Activated T-cell treated with anti-CD3 and anti-CD28 coated beads for 48 hours (primary cell): ENCODE measurements around the gene ZBTB38.

Source experiments
- DNase-seq: peaks from one replicate; pipeline ENCODE4 v3.0.0-alpha.2; 2020; ENCODE audit warnings: low read depth

Gene ZBTB38

DNA sequence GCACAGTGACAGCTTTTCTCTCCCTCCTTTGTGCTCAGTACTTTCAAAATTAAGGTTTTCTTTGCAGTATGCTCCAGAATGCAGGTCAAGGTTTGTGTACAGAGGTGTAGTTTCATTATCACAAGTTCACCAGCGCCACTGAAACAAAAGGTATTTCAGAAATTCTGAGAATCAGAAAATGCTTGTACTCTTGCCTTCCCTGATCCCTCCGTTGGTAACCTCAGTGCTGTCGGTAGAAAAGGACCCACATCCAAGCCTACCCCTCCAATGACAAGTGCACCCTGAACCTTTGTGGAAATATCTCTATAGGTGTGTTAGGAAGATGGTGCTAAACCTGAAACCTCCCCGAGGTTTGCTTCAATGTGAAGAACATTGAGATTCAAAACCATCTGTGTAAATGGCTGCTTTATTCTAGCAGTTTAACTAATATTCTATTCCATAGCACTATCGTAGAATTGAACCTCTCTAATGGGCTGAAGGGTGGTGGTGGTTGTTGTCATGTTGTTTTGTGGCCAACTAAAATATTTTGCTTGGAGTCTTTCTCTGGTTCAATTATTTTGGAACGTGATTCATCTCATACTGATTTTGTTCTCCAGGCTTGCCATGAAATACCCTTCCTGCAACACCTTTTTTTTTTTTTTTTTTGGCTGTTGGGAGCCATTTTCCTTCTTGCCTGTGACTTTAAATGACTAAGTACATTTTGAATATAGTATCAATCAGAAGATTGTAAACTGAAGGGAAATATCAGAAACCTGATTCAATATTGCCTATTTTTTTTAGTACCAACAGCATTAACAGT is 20.7 kb downstream of the ZBTB38 start:
- no peak for DNase-seq

DNA sequence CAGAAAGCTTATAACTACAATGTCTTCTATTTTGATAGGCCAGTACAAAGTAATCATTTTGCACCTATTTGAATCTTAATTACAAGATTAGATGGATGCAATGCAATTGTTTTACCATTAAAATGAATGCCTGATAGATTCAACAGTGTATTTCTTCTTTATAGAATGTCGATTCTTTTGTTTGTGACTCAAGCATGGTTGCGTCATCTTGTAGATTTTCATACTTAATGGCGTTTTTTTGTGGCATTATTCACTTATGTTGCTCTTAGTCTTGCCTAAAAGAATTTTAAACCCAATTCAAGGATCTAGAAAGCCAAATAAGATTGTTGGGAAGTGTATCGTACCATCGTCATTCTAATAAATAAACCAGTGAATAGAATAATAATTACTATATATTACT is 21.4 kb downstream of the ZBTB38 start:
- DNase-seq = no peak

DNA sequence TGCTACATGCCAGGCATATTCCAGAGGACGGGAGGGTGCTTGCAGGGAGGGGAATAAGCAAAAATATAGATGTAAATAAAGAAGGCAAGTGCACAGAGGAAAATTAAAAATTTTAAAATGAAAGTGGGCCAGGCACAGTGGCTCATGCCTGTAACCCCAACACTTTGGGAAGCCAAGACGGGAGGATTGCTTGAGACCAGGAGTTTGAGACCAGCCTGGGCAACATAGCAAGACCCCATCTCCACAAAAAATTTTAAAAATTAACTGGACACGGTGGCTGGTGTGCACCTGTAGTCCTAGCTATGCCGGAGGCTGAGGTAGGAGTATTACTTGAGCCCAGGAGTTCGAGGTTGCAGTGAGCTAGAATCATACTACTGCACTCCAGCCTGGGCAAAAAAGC is 22.4 kb downstream of the ZBTB38 start:
- no peak for DNase-seq

DNA sequence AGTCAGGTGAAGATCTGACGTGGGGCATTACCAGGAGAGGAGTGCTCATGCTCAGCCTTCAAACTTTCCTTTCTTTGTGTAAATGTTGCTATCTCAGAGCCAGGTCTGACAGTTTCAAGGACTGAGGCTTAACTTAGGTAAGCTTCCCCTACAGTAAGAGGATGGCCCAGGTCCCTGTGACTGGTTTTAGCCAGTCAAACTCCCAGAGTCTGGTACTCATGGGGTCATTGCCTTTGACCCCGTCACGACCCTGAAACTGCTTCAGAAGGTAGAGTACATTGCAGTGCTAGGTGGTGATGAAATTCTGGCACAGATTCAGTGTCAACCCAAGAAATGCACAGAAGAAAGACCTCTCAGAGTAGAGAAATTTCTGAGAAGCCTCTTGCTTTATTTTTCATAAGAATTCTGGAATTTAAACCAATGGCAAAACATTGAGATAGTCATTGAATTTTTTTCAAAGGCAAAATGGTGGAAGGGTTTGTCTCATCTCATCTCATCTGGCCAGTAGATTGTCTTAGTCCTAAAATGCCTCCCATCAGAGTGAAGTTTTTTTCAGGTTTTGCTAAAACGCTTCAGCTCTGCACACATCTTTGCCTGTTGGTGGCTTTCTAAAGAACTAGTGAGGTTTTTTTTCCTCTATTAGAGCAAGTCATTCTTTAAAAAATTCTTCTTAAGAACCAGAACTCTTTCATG is 23.1 kb downstream of the ZBTB38 start:
- DNase-seq = no peak

DNA sequence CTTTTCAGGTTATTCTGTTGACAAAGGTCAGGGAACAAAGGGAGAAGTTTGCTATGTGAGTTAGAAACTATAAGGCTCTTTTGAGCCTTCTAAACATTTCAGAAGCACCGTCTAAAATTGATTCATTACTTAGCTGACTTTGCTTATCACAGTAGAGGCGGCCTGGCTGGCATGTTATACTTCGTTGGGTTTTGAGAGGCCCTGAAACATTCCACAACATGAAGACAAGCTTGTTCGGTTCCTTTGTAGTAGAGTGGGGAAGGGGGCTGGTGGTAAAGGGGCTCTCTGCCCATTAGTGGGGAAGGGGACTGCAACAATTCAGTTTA is 23.6 kb downstream of the ZBTB38 start:
- DNase-seq = no peak

DNA sequence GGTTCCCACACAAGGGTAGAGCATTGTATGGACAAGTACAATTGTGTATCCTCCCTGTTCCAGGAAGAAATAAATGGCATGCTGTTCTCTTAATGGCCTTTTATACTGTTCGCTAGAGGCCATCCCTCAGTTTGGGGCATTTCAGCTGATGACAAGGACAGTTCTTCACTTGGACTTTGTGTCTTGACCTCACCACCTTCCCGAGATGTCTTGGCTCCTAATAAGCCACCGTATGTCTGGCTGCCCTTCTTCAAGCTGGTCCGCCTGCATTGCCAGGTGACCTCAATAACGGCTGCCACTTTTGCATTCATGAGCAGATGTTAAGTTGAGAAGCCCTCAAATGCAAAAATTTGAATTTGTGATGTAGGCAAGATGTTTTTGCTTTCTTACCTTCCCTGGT is 24.1 kb downstream of the ZBTB38 start:
- DNase-seq = no peak

DNA sequence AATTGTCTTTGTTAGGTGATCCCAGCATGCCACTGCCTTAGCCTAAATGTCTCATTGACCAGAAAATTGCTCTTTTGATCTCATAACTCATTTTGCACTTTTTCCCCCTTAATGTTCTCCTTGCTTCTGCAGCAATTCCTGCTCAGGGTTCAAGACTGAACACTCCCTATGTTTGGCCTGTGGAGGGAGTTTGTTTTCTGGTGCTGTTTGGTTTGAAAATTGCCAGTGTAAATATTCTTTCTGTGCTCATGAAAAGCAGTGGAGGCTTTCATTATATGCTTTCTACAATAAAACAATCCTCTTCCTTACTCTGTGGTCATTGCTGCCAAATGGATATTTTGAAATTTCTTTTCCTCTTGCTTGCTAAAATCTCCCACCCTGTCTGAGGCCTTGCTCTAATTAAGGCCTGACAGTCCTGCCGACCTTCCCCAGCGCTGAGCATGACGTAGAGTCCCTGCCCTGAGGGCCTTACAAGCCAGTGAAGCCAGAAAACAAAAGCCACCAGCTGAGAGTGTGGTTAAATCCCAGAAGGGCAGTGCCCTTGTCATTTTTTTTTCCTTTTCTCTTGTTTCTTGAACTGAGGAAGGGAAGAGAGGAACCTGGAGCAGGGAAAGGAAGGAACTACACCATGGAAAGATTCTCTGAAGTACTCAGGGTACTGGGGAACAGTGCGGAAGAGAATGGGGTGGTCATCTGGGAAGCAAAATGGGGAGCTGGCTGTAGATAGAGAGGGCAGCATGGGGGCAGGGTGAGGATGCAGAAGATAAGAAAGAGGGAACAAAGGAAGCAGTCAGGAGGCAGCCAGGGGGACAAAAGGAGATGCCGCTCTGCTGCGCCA is 24.8 kb downstream of the ZBTB38 start:
- no peak for DNase-seq

DNA sequence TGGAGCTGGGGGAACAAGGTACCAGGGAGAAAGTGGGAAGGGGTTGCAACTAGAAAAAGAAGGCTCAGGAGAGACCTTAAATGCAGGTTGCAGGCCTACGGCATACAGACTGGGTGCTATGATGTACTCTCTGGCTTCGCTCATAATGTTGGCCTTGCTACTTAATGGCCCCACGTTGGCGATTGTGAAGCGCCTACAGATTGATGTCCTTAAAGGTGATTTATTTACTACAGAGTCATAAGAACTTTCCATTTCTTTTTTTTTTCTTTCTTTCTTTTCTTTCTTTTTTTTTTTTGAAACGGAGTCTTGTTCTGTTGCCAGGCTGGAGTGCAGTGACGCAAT is 25.4 kb downstream of the ZBTB38 start:
- DNase-seq = no peak

DNA sequence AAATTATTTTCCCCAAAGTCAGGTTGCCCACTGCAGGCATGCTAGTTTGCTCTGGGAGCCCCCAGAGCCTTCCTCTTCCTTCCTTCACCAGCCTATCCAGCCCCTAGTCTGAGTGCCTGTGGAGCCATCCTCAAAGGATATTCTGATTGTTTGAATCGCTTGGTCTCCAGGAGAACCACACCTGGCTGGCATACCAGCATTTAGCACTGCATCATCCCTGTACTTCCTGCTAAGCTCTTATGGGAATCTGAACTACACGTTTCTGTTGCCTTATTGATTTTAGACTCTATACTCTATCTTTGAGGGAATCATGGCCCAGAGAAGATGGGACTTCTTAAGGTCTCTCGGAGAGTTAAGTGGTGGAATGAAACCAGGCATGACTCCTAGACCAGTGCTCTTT is 26.3 kb downstream of the ZBTB38 start:
- DNase-seq = no peak

DNA sequence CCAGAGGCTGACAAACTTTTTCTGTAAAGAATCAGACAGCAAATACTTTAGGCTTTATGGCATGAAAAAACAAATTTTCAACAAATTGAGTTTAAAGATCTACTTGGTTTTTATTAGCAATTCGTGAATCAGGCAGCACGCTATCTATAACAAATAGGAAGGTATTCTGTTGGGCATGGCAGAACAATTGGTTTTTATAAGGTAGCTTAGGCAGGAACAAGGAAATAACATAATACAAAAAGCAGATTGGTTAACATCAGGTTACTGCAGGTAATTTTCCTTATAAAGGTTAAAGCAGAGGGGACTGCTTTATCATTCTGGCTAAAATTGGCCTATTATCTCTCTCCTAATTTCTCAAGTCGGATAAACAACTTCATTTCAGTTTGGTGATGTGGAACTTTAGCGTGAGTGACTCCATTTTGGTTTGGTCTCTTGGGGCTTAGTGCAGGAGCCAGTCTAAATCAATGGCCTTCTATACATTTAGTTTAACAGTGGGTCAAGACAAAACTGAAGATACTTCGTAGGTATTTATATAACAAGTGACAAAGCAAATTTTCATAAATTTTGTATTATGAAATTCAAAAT is 26.8 kb downstream of the ZBTB38 start:
- DNase-seq = no peak

DNA sequence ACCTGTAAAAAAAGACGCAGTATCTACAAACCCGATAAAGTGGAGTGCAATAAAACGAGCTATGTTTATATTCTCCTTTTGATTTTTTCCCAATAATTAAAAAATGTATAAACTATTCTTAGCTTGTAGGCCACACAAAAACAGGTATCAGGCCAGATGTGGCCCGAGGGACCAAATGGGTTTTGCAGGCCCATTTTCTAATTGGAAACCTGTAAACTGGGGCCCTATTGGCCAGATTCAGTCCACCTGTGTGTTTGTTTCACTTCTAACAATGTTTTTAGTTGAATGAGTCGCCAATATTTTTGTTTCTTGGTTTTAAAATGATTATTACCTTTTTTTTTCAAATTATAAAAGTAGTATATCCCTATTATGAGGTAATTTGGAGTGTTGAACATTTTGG is 29.7 kb downstream of the ZBTB38 start:
- no peak for DNase-seq

DNA sequence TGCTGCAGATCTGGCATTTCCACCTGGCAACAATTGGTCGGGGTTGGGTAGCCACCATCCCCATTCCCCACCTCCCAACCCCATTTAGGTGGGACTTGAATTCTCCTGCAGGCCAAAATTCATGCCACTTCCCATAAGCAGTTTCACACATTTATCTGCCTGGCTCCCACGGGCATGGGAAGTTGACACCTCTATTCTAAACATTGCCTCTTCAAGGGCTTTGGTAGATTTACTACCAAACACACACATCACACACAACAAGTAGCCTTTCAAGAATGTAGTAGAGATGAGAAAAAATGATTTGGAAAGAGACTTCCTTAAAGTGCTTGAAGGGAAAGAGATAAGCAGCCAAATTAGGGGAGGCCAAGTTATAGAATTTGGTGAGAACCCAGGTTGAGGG is 30.9 kb downstream of the ZBTB38 start:
- no peak for DNase-seq

DNA sequence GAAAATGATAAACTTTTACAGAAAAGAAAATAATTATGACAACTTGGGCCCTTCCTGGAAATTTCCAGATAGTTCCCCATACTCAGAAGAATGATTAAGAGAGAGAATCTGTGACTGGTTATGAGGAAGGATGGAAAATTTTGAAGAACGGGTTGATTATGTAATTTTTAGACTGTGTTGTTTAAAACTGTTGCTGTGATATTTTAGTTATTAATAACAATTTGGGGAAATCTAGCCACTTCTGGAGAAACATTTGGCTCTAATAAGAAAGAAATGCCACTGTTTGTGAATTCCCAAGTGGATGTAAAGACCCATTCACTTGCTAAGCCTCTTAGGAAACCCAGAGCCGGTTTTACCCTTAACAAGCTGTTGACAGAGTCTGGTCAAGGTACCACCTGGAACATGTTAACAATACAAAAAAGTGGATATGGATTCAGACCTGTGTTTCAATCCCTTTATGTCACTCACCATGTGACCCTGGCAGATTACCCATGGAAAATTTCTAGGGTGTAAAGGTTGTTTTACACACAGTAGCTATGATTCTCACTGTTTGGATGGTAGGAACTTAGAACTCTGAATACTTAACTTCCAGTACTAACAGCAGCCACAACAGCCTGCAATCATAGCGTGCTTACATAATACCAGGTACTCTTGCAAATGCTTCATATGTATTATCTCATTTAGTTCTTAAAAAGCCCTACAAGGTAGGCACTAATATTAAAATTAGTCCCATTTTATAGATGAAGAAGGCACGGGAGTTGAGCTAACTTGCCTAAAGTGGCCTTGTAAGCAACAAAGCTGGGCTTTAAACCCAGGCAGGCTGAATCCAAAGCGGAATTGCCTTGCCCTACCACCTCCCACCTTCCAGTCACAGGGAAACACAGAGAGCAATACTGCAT is 32.0 kb downstream of the ZBTB38 start:
- DNase-seq = no peak

DNA sequence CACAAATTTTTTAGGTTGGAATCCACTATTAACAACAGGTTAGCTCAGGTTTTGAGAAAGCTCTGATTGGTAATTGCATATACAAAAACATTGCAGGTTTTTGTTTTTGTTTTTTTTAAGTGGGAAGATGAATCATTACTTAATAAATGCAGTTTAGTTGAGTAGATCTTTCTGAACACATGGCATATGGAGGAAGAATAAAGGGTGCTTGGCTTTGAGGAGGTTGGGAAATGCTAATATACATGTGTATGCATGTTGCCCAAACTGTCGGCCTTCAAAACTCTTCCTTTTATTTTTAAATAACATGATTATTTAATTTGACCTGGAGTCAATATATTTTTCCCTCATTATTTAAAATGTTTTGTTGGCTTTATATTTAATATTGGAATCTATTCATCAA is 32.8 kb downstream of the ZBTB38 start:
- DNase-seq = no peak

DNA sequence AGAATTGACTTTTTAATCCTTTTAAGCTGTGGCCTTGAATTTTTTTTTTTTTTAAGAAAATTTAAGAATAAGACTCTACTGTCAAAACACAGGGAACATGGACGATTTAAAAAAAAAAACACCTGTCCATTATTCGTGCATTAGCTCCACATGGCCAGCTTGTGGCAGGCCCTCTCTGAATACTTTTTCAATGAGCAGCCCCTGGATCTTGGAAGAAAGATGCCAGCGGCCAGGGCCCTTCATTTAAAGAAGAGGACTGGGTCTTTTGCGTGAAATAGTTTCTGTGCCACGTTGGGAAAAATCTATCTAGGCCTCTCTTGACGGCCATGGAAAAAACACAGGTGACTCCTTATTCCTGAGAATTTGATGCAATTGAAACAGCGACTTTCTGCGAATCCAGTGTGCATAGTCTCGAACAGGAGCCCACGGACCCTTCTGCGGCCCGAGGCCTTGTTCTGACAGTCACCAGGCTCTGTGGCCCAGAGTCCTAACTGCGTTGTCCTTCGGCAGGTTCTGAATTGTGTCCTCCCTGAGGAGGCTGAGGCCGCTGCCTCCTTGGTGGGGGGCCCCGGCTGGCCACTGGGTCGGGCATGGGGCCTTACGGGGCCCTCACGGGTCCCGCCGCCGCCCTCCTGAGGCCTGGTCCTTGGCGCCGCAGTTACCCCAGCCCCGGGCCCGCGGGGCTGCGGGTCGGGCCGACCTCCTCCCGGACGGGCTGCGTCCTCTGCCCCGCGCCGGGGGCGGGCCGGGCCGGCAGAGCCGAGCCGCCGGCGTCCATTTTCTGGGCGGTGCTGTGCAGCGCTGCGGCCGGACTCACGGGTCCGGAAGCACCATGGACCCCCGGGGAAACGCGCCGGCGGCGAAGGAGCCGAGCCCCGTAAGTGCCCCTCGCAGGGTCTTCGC is 33.5 kb downstream of the ZBTB38 start:
- DNase-seq = peak; percentile 49

DNA sequence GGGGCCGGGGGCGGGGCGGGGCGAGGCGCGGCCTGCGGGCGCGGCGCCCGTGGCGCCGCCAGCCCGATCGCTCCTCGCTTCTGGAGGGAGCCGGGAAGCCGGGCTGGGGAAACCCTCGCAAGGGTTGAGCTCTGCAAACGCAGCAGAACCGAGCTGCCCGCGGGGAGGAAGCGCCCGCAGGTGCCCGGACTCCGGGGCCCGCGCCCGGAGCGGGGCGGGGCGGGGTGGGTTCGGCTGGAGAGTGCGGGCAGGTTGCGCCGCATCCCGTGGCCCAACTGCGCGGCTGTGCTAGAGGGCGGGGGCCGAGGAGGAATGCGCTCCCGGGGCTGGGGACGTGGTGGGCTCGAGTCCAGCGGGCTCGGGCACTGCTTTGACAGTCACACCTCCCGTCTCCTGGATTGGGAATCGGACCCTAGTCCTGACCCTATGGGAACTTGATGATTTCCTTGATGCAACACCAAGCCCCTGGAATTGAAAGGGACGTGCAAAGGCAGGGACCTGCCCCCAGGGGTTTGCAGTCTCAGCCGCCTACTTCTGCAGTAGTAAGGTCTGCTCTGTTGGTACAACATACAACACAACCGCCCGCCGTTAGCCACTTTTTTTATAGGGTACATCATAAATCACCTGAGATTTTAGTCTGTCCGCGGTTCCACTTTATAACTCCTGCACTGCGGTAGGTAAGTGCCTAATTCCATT is 34.3 kb downstream of the ZBTB38 start:
- DNase-seq = no peak

DNA sequence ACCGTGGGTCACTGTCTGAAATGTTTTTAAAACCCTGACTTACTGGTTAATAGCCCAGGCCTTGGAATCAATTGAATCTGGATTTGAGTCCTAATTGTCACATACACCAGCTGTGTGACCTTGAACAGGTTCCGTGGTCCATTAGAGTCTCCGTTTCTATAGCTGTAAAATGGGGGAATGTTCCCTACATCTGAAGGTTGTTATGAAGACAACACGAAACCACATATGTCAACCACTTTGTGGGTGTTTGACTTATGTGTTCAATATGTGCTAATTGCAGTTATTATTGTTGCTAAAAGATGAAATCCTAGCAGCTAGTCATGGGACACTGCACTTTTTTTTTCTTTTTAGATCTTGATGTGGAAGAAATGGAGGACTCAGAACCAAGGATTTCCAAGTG is 35.3 kb downstream of the ZBTB38 start:
- DNase-seq = no peak

DNA sequence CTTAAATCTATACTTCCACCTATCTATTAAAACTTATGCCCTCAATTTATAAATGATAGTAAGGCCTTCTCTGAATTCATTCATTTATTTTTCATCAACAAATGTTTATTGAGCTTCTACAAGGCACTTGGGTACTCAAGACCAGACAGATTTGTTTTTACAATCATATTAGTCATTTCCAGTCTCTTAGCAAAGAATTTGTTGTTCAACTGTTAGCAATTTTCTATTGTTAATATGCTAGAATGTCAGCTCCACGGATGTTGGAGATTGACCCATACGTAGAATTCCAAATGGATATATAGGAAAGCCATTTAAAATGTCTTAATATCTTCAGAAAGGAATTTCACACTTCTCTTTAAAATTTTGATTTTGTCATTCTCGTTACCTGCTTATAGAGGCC is 36.7 kb downstream of the ZBTB38 start:
- DNase-seq = no peak

DNA sequence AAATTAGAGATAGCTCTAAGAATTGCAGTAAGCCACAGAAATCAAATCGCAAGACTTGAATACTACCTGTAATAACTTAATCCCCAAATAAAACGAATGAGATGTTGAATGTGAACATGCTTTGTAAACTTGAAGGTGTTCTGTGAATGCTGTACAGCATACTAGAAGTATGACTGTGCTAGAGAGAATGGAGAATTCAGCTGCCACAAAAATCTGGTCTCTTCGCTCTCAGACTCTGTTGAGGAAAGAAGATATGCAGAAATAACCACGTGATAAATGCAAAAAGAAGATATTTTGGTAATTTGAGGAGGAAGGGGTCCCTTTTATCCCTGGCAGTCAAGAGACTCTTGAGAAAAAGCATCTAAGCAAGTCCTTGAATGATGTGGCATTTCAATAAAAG is 37.3 kb downstream of the ZBTB38 start:
- no peak for DNase-seq

DNA sequence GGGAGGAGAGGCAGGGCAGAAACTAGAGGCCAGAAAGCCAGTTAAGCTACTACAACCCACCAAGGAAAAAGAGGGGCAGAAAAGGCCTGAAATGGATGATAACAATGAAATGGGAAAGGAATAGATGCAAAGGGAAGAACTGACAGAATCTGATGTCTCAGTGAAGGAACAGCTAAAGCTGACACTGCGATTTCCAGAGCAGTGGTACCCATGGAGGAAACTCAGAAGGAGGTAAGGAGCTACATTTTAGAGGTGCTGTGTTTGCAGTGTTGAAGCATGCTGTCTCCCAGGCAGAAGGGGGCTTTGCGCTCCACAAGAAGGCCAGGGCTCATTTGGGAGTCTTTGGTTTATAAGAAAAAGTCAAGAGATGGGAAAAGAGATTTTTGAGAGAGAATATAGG is 38.0 kb downstream of the ZBTB38 start:
- DNase-seq = no peak
